Measurements from ENCODE around the gene CSNK1G3.

The CSNK1G3 gene

DNA sequence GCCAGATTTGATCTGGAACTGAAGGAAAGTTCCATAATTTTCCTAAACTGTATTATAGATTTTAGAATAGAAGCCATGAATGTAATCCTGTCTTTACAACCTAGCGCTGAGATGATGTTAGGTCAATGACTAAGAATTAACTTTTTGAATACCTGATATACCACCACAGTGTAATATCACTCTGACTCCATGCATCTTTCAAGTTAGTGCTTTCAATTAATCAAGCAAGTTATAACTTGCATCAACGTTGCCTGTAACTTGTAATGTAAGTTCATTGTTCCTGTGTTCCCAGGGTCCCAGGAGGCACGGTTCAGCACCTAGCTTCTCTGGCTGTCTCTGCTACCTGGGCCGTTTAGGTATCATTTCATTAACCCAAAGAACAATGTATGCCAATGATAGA lies 139.3 kb downstream of the CSNK1G3 start:
- no peak for DNase-seq

DNA sequence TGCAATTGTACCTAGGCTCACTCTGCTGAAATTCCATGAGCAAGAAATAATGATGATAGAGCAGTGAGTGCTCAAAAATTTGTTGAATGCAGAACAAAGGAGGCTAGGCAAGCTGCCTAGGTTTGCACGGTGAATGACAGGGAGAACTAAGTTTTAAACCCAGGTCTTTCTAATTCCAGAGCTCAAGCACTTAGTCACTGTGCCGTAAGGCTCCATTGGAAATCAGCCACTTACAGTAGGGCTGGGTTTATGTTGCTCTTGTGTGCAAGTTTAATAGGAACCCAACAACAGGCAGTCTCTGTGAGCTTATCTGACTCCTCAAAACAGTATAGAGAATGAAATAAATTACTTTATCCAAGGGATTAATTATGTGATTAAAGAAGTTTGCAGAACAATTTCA lies 147.0 kb downstream of the CSNK1G3 start:
- DNase-seq: no peak

DNA sequence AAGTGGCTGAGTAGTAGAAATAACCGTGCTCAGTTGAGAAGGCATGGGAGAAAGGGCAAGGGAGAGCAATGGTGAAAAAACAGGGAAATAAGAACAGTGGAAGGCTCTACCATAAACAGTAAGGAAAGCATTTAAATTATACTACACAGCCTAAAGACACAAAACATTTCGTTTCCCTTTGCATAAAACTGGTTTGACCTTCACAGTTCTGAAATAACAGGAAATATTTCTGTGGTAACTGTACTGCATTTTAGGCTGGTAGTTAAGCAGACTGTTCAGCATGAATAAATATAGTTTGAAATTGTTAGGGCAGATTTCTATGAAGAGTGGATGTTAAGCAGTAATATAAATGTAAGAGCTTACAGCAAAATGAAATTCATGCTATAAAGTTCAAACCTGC lies 147.5 kb downstream of the CSNK1G3 start:
- no peak for DNase-seq

DNA sequence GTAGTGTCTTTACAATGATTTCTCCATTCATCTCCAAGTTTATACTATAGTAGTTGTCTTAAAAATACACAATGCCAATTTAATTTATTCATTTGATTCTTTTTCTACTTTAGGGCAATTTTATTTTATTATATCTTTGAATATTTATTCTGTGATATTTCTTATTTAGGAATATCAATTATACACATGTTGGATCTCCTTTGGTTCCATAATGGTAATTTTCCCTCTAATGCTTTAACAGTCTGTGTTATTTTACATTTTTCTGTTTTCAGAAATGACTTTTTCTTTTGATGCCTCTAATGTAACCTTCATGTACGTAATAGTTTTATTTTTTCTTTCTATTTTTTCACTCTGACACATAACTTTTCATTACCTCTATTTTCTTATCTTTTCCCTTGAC lies 153.0 kb downstream of the CSNK1G3 start:
- DNase-seq: no peak

DNA sequence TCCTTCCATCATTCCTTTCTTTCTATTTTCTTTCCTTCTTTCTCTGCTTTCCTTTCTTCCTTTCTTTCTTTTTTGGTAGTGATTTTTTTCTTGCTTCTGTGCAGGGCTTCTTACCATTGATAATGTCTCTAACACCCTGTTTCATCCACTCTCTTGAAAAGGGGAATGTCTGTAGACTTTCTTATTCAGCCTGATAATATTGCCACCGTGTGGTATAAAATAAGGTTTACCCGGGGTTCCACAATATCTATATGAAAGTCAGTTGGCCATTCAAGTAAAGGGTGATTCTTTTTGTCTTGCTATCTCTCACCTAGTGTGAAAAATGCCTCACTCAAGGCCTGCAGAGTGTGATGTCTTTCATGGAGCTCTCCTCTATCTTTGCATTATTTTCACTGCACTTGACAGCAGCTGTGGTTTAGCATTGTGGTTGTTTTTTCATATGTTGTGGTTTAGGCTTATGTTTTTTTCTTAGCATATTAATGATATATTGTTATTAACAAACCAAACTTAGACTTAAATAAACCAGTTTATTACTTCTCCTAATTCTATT lies 153.9 kb downstream of the CSNK1G3 start:
- no peak for DNase-seq

All from stimulated activated CD4-positive, alpha-beta T cell treated with anti-CD3 and anti-CD28 coated beads, Interleukin-4, amount 100 ng/mL, for 4 hours (primary cell).